Endothelial cell of umbilical vein (primary cell): ENCODE measurements around the gene TGFBI. TPM values are rescaled to one million over a fixed set of nuclear protein-coding genes. Genes with fewer than 3 reads are reported as not detected.
"Not testable (repeated sequence)": the region's sequence is repeated elsewhere in the genome, so short reads cannot be mapped to it uniquely, and the experiment has no call there.

Experiments used
- BruUV-seq: library from RNA; stranded (reverse); fragments of 400-500 nt; replicated peaks from 2 replicates; lab custom pipeline; 2021; lab: Mats Ljungman, UMichigan
- CTCF ChIA-PET: fragments of 300-600, 350-600 bp; sonication (Branson Sonifier 250); formaldehyde crosslinking; loops from one replicate; lab custom pipeline; 2021; ENCODE audit warnings: antibody characterized with exemption, inconsistent platforms; lab: Charles Lee
- POLR2A ChIA-PET: fragments of 300-600, 350-600 bp; sonication (Branson Sonifier 250); formaldehyde crosslinking; loops from one replicate; lab custom pipeline; 2021; ENCODE audit warnings: antibody characterized with exemption, inconsistent platforms; lab: Charles Lee
- DNase-seq: peaks from one replicate; pipeline ENCODE4 v3.0.0-alpha.2; 2011; ENCODE audit warnings: low read depth, low spot score
- FAIRE-seq: peaks from 2 replicates; lab custom pipeline; 2011; peaks lifted over from hg19 to GRCh38; lab: Jason Lieb, UNC
- H2AFZ ChIP-seq: 2 replicates; pipeline ENCODE4 v1.6.0; 2012; ENCODE audit warnings: low read depth, low read length, control low read depth, inconsistent platforms
- H3K27ac ChIP-seq: 2 replicates; pipeline ENCODE4 v1.5.1; 2011; ENCODE audit warnings: low read depth, mild to moderate bottlenecking, control low read depth, low read length, moderate library complexity; ENCODE audit not compliant: insufficient read depth
- H3K27me3 ChIP-seq, 2 experiments: 2 replicates each; pipeline versions ENCODE4 v1.6.0 to v1.6.1; 2011; ENCODE audit warnings: low read length in 2 of 2, mixed read lengths in 1 of 2; ENCODE audit not compliant: control insufficient read depth in 2 of 2, insufficient read depth in 2 of 2
- H3K36me3 ChIP-seq, 2 experiments: 2 replicates in 1 of 2; 3 replicates in 1 of 2; pipeline ENCODE4 v1.5.1; 2011; ENCODE audit warnings: low read length in 2 of 2, mild to moderate bottlenecking in 1 of 2, moderate library complexity in 1 of 2; ENCODE audit not compliant: control insufficient read depth in 2 of 2, insufficient read depth in 2 of 2; ENCODE audit errors: extremely low read depth in 1 of 2
- H3K4me1 ChIP-seq: 3 replicates; pipeline ENCODE4 v1.5.1; 2011; ENCODE audit warnings: mild to moderate bottlenecking, low read length; ENCODE audit not compliant: control insufficient read depth, insufficient read depth; ENCODE audit errors: extremely low read depth
- H3K4me2 ChIP-seq: 2 replicates; pipeline ENCODE4 v1.6.1; 2011; ENCODE audit warnings: low read length, control low read depth, mixed read lengths; ENCODE audit not compliant: insufficient read depth
- H3K4me3 ChIP-seq, 3 experiments: fragments of 200-600 bp in 1 of 3; sonication (generic), shearing (Covaris generic) in 1 of 3; replicated peaks in 1 of 3; 2 replicates each; pipeline ENCODE4 v1.5.1; 2011 to 2016; ENCODE audit warnings: control low read depth in 3 of 3, low read length in 3 of 3, mild to moderate bottlenecking in 2 of 3, inconsistent platforms in 1 of 3, low read depth in 1 of 3, moderate library complexity in 1 of 3; ENCODE audit not compliant: insufficient read depth in 1 of 3
- H3K79me2 ChIP-seq: 2 replicates; pipeline ENCODE4 v1.6.0; 2012; ENCODE audit warnings: low read length, inconsistent platforms; ENCODE audit not compliant: control insufficient read depth, insufficient read depth
- H3K9ac ChIP-seq: replicated peaks from 2 replicates; pipeline ENCODE3; 2011; ENCODE audit warnings: low read length, control low read depth; ENCODE audit not compliant: insufficient read depth; ENCODE audit errors: extremely low read depth
- H3K9me1 ChIP-seq: replicated peaks from 3 replicates; pipeline ENCODE4 v1.6.0; 2011; ENCODE audit warnings: mild to moderate bottlenecking, low read length; ENCODE audit not compliant: control insufficient read depth, insufficient read depth; ENCODE audit errors: extremely low read depth
- H3K9me3 ChIP-seq: replicated peaks from 2 replicates; pipeline ENCODE4 v1.5.1; 2012; ENCODE audit warnings: low read length, inconsistent platforms; ENCODE audit not compliant: control insufficient read depth, insufficient read depth
- H4K20me1 ChIP-seq: replicated peaks from 2 replicates; pipeline ENCODE3; 2011; ENCODE audit warnings: mild to moderate bottlenecking, low read length; ENCODE audit not compliant: control insufficient read depth, insufficient read depth; ENCODE audit errors: extremely low read depth
- EZH2 ChIP-seq: IDR thresholded peaks from 2 replicates; pipeline ENCODE4 v1.6.1; 2012; ENCODE audit warnings: borderline replicate concordance, low read depth, mild to moderate bottlenecking, moderate library complexity, low read length, inconsistent platforms; ENCODE audit not compliant: severe bottlenecking
- FOS ChIP-seq: IDR thresholded peaks from 2 replicates; pipeline ENCODE4 v1.6.1; 2011; ENCODE audit warnings: mild to moderate bottlenecking, low read length, moderate library complexity, borderline replicate concordance; ENCODE audit not compliant: insufficient read depth
- GATA2 ChIP-seq: IDR thresholded peaks from 2 replicates; pipeline ENCODE4 v1.7.0; 2011; ENCODE audit warnings: low read depth, mild to moderate bottlenecking, moderate library complexity, mixed read lengths, low read length; ENCODE audit not compliant: insufficient read length, insufficient read depth
- JUN ChIP-seq: IDR thresholded peaks from 2 replicates; pipeline ENCODE4 v1.6.1; 2011; ENCODE audit warnings: borderline replicate concordance, low read depth; ENCODE audit not compliant: insufficient read length, insufficient read depth
- MAX ChIP-seq: IDR thresholded peaks from 2 replicates; pipeline ENCODE4 v1.6.1; 2011; ENCODE audit not compliant: insufficient read depth, insufficient read length
- MYC ChIP-seq: IDR thresholded peaks from one replicate; pipeline ENCODE4 v1.6.1; 2011; ENCODE audit warnings: mild to moderate bottlenecking, low read depth, low read length
- POLR2A ChIP-seq: IDR thresholded peaks from 2 replicates; pipeline ENCODE4 v1.6.1; 2012; ENCODE audit warnings: low read depth, mild to moderate bottlenecking, control low read depth, low read length
- POLR2AphosphoS5 ChIP-seq: IDR thresholded peaks from 2 replicates; pipeline ENCODE4 v1.6.1; 2012; ENCODE audit warnings: low read depth, mild to moderate bottlenecking, control low read depth, low read length, moderate library complexity; ENCODE audit not compliant: insufficient read depth
- dilution Hi-C: fragments of 300-500 bp; cut with MboI; formaldehyde crosslinking; loops from one replicate; pipeline ENCODE4 v1.15.0; 2019; ENCODE audit warnings: low sequenced_read_pairs; ENCODE audit not compliant: extremely low pct_ligation_motif_present
- intact Hi-C: fragments of 100-400 bp; cut with micrococcal nuclease; formaldehyde crosslinking; loops from one replicate; pipeline ENCODE4 v1.10.0; 2022
- polyA plus RNA-seq, 4 experiments: library from polyadenylated mRNA; depleted of rRNA in 3 of 4; stranded (reverse) in 3 of 4; unstranded in 1 of 4; fragments of >200 nt; gene quantifications; 2 replicates each; pipeline versions ENCODE4 v1.2.1 to v1.2.3, GENCODE V29; 2011 to 2012; ENCODE audit warnings: missing spikeins in 1 of 4
- total RNA-seq: library from RNA; stranded (reverse); gene quantifications from 2 replicates; pipeline ENCODE4 v1.2.3, GENCODE V29; 2021

The TGFBI gene
- total and polyA plus RNA-seq, 2 donors (not counting 3 experiments of a cell fraction or from before 2014, with no cell fraction given): 6.5 to 18.9 TPM

GRCh38 chr5:136043968-136044610 lies 15.3 kb downstream of the TGFBI start:
- H3K27ac ChIP-seq: peak overlapping the region; percentile 85
- no peaks in the 10 kb centered on the region for H3K27me3 ChIP-seq
- no peak for DNase-seq
- H3K4me1 ChIP-seq: peaks cover 35% of the 10 kb centered on the region
- no TSS peak for BruUV-seq
- peak overlapping the region; percentile 23 for H2AFZ ChIP-seq
- H4K20me1 ChIP-seq: no peaks in the 10 kb centered on the region
- ChIA-PET CTCF (interaction anchor here (1.0 to 2.2 kb wide), 3 partner anchors 10 to 66 kb away, joined by 3 to 10 read pairs (median 5); partner anchors contain the start of gene TGFBI), POLR2A (no interaction called here)
- no peak overlapping the region for H3K4me3 ChIP-seq
- TF ChIP-seq MYC (no peak), JUN (no peak), FOS (no peak), MAX (no peak), POLR2A (no peak), GATA2 (no peak), POLR2AphosphoS5 (no peak), EZH2 (no peak)
- dilution Hi-C loops: no loop called here
- no peaks in the 10 kb centered on the region for H3K79me2 ChIP-seq
- no peaks in the 10 kb centered on the region for H3K36me3 ChIP-seq
- intact Hi-C loops: loop anchor here (1.0 to 5.0 kb wide), 5 partner anchors 9 to 88 kb away; partner anchors contain the start of genes SMAD5 and TGFBI
- peak overlapping the region; percentile 64 for H3K4me2 ChIP-seq
- no peaks in the 10 kb centered on the region for H3K9me1 ChIP-seq
- FAIRE-seq: no peak
- H3K9me3 ChIP-seq: no peaks in the 10 kb centered on the region
- peak overlapping the region; percentile 60 for H3K9ac ChIP-seq

GRCh38 chr5:136045026-136045425 lies 16.2 kb downstream of the TGFBI start:
- H3K27ac ChIP-seq, dilution Hi-C loops, H2AFZ ChIP-seq, BruUV-seq, H3K36me3 ChIP-seq, H3K9me1 ChIP-seq, H4K20me1 ChIP-seq, H3K27me3 ChIP-seq, POLR2A ChIA-PET, H3K4me2 ChIP-seq, FAIRE-seq, H3K4me3 ChIP-seq, H3K79me2 ChIP-seq, CTCF ChIA-PET, H3K9me3 ChIP-seq, DNase-seq, intact Hi-C loops, H3K9ac ChIP-seq: not testable (repeated sequence)
- H3K4me1 ChIP-seq: peaks cover 35% of the 10 kb centered on the region
